ENCODE results near the gene PDE12. TPM values are rescaled to one million over a fixed set of nuclear protein-coding genes. Genes with fewer than 3 reads are reported as not detected.

PDE12 gene
- total and polyA plus RNA-seq, 2 of the 13 experiments (the other 11 are each of a cell fraction or from before 2014, with no cell fraction given): 9.0 to 17.8 TPM

- TF ChIP-seq ZNF710 (CRISPR knock-in tag; IDR thresholded peaks at IDR 0.05; ENCODE audit: borderline replicate concordance) (no peak), ZNF615 (CRISPR knock-in tag; IDR thresholded peaks at IDR 0.05; ENCODE audit: borderline replicate concordance) (no peak; the same call in 1 of the 2 replicates), HOXA7 (CRISPR knock-in tag; IDR thresholded peaks at IDR 0.05) (no peak), ETV5 (CRISPR knock-in tag; IDR thresholded peaks at IDR 0.05; ENCODE audit: borderline replicate concordance) (peak; percentile 36; the same call in 1 of the 2 replicates), ZKSCAN8 (CRISPR knock-in tag; IDR thresholded peaks at IDR 0.05; ENCODE audit: borderline replicate concordance) (0 out of 2 replicates have a peak, but pooled peaks have one; percentile 32), RFX5 (IDR thresholded peaks at IDR 0.05; ENCODE audit: low read depth, low read length) (no peak), ZNF17 (CRISPR knock-in tag; IDR thresholded peaks at IDR 0.05) (no peak), ZFX (CRISPR knock-in tag; IDR thresholded peaks at IDR 0.05; ENCODE audit: low read depth) (no peak), ZNF275 (CRISPR knock-in tag; IDR thresholded peaks at IDR 0.05; ENCODE audit: borderline replicate concordance) (no peak; the same call in 1 of the 2 replicates), ZFP37 (CRISPR knock-in tag; IDR thresholded peaks at IDR 0.05; ENCODE audit: borderline replicate concordance) (no peak), FOXK1 (CRISPR knock-in tag; IDR thresholded peaks at IDR 0.05; ENCODE audit: borderline replicate concordance, low read depth) (no peak), ZNF687 (CRISPR knock-in tag; IDR thresholded peaks at IDR 0.05) (no peak), ZNF570 (CRISPR knock-in tag; IDR thresholded peaks at IDR 0.05; ENCODE audit: borderline replicate concordance) (no peak), ZNF331 (CRISPR knock-in tag; IDR thresholded peaks at IDR 0.05) (no peak), SOX6 (IDR thresholded peaks at IDR 0.05) (no peak), SOX6 (CRISPR knock-in tag; IDR thresholded peaks at IDR 0.05) (no peak; the same call in 1 of the 2 replicates)
- TF ChIP-seq, protein P1, sequence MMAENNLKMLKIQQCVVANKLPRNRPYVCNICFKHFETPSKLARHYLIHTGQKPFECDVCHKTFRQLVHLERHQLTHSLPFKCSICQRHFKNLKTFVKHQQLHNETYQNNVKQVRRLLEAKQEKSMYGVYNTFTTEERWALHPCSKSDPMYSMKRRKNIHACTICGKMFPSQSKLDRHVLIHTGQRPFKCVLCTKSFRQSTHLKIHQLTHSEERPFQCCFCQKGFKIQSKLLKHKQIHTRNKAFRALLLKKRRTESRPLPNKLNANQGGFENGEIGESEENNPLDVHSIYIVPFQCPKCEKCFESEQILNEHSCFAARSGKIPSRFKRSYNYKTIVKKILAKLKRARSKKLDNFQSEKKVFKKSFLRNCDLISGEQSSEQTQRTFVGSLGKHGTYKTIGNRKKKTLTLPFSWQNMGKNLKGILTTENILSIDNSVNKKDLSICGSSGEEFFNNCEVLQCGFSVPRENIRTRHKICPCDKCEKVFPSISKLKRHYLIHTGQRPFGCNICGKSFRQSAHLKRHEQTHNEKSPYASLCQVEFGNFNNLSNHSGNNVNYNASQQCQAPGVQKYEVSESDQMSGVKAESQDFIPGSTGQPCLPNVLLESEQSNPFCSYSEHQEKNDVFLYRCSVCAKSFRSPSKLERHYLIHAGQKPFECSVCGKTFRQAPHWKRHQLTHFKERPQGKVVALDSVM (CRISPR knock-in tag; IDR thresholded peaks at IDR 0.05): no peak
- TF ChIP-seq, protein P2, sequence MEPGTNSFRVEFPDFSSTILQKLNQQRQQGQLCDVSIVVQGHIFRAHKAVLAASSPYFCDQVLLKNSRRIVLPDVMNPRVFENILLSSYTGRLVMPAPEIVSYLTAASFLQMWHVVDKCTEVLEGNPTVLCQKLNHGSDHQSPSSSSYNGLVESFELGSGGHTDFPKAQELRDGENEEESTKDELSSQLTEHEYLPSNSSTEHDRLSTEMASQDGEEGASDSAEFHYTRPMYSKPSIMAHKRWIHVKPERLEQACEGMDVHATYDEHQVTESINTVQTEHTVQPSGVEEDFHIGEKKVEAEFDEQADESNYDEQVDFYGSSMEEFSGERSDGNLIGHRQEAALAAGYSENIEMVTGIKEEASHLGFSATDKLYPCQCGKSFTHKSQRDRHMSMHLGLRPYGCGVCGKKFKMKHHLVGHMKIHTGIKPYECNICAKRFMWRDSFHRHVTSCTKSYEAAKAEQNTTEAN (CRISPR knock-in tag; conservative IDR thresholded peaks at IDR 0.05): no peak
Measured at GRCh38 chr3:57596495-57597126, 40.5 kb downstream of the PDE12 start (continued).

All from HepG2 (cell line).